ENCODE results near the gene FNBP1.
"Not testable (repeated sequence)": the region's sequence is repeated elsewhere in the genome, so short reads cannot be mapped to it uniquely, and the experiment has no call there.

The FNBP1 gene

GRCh38 chr9:129989740-129990139 is 53.2 kb downstream of the FNBP1 start:
- DNase-seq, result no peak

DNA sequence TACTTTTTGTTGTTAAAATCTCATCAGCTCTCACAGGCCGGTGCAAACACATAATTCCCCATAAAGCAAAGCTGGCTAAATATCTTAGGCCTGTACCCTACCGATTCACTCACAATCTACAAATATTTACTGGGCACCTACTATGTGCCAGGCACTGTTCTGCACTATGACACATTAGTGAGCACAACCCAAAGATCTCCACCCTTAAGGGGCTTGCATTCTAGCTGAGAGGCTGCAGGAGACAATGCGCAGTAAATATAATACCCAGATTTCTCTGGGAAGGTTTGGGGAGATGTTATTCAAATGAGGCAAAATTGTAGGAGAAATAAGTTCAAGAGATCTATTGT is 53.7 kb downstream of the FNBP1 start:
- no peak for DNase-seq

DNA sequence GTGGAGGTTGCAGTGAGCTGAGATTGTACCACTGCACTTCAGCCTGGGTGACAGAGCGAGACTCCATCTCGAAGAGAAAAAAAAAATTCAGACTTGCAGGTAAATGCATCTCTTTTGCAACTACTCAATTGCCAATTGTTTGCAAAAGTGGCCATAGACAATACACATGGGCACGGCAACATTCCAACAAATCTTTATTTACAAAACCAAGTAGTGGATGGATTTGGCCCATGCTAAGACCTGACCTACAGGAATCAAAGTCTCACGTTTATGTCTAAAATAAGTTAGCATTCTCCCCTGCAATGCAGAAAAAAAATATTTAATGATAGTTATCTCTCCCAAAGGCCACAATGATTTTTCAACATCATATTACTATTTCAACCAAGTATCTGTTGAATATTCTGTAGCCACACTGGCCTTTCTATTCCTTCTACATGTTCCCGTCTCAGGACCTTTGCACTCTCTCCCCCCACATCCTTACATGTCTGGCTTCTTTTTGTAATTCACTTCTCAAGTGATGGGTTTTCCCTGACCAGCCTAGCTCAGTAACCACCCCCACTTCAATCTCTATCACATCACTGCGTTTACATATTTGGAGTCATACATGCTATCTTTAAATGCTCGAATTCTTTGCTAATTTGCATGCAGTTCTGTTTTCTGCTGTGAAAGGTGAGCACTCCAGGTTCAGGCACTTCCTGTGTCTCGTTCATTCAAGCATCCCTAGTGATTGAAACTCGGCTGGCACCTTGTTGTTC is 54.2 kb downstream of the FNBP1 start:
- DNase-seq, result peak; percentile 29

GRCh38 chr9:129987941-129988340 is 55.0 kb downstream of the FNBP1 start:
- DNase-seq, result no peak

DNA sequence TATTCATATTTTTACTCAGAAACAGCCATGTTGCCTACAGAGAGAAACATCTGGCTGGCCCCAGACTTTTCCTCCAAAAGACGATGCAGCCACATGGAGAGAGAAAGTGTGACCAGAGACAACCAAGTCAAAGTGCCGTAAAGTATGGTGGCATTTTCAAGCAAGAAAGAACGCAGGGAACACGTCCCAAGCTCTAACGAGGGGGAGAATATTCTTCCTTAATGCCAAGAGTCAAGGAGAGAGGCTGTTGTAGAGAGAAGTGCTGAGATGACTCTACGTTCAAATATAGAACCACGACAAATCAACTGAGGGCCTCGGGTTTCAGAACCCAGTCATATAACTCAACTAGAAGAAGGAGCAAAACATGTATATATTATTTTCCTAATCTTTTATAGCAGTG is 55.9 kb downstream of the FNBP1 start:
- DNase-seq, result peak; percentile 68

- DNase-seq, result not testable (repeated sequence)
Measured at GRCh38 chr9:129984589-129984988, 58.4 kb downstream of the FNBP1 start.

- DNase-seq, result no peak
Measured at GRCh38 chr9:129983891-129984290, 59.1 kb downstream of the FNBP1 start.

GRCh38 chr9:129981180-129981907 is 61.6 kb downstream of the FNBP1 start:
- no peak for DNase-seq

DNA sequence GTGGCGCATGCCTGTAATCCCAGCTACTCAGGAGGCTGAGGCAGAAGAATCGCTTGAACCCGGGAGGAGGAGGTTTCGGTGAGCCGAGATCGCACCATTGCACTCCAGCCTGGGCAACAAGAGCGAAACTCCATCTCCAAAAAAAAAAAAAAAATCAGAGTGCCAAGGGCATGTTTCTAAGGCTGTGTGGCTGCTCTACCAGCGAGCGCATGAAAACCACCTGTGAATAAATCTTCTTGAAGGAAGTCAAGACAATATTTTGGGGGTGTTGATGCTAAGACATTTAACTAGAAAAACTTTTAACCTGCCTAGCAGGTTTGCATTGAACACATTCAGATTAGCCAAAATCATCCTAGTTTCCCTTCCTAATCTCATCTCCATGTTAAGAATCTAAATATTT is 62.8 kb downstream of the FNBP1 start:
- DNase-seq, result not testable (repeated sequence)

DNA sequence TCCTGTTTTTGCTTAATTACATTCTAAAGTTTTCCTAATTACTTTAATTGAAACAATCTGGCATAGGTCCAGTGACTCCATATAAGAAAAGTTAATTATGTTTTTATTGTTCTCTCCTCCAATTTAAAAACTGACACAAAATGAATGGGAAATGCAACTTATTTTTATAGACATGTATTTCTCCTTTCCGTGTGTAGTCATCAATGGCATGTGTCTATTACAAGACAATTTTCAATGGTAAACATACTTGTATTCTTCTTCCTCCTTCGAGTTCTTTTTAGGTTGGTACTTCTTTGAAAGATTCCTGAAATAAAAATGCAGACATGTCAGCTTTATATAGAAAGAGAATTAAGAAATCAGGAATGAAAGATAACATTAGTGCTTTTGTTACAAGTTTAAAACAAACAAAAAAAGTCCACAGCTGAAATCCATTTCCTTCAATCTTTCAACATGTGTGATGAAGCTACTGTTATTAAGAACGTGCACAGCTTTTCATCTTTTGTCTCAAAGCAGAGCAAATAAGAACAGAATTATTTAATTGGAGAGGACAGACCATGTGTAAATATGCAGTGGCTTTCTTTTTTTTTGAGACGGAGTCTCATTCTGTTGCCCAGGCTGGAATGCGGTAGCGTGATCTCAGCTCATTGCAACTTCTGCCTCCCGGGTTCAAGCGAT is 63.8 kb downstream of the FNBP1 start:
- no peak for DNase-seq

DNA sequence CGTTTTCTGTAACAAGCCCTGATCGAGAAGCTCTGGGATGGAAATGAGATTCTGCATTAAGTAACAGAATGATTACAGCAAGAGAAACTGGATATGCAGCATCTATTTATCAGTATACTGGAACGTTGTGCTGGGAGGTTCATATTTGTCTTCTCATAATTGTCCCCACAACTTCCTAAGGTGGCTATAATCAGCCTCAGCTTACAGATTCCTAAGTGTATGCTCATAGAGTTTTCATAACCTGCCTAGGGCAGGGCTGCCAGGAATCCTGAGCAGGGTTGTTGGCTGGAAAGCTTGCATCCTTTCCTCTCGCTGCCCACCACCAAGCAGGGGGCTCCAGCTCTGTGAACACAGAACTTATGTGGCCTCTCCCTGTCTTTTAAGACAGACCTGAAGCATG is 70.2 kb downstream of the FNBP1 start:
- no peak for DNase-seq

- no peak for DNase-seq
Measured at GRCh38 chr9:129968690-129969485, 74.1 kb downstream of the FNBP1 start.

DNA sequence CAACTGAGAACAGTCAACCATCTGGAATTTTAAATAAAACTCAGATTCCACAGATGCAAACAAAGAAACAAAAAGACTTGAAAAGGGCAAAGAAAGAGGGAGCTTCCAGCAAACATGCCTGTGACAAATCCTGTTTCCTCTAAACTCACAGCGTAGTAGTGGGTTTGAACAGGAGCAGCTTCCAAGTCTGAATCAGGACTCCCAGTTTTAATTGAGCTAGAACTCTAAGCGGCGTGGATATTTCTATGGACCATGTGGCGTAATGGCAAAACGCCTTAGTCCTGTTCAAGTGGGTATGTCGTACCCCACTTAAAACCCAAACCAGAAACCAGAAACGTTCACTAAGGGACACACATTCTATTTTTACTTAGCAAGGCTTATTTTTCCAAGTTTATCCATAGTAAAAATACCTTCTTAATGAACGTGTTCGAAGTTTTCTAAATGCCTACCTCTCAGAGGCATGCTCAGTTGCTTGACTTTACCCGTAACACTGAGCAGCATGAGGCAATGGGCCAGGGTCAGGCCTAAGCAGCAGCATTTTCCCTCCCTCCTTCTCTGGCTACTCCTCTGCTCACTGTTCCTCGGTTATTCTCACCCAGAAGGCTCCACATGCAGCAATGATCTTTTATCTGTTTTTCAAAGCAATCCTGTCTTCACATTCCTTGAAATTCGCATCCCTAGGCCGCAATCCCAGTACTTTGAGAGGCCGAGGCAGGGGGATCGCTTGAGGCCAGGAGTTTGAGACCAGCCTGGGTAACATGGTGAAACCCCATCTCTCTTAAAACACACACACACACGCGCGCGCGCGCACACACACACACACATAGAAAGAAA is 77.9 kb downstream of the FNBP1 start:
- DNase-seq, result no peak

DNA sequence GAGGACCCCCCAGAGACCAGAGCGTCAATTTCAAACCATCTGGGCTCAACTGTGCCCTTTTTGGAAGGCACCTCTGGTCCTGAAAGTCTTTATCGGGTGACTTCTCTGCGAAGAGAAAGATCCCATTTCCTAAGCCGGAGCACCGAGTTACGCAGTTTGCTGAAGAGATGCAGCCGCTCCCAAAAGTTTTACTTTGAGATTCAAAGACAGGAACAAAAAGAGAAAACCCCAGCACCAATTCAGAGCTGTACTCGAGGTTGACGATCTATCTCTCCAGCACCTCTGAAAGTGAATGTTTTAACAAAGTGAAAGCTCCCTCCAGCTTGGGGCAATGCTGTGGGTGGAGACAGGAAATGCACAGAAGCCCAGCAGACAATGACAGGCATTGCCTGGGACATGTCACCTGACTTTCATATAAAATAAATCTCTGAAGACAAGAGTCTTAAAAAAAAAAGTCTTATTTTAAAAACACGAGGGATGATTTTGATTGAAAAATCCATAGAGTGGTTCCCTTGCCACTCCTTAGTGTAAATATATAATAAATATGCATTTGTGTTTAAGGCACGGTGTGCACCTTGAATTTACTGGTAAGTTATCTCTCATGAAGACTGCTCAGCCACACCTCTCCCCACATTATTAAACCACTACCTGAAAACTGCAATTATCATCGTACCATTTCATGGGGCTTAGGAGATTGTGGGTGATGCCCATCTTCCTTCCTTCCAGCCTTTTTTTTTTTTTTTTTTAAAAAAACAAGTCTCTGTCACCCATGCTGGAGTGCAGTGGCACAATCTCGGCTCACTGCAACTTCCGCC is 79.9 kb downstream of the FNBP1 start:
- peak; percentile 87 for DNase-seq

DNA sequence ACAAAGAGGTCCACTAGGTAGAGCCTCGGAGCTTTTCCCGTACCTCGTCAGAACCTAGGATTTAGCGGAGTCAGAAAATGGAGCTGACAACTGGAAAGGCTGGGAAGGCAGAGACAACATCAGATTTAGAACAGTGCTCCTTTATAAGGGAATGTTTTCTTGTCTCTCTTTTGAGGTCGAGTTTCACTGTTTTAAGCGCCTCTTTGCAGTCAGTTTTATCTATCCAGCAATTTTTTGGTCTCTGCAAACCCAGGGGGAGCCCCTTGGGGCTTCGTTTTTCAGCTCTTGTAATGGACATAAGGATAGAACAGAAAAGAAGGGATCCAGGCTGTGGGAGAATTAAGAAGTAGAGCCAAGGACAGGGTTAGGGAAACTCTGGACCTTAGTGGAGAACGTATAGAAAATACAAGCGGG is 80.5 kb downstream of the FNBP1 start:
- DNase-seq, result no peak

DNA sequence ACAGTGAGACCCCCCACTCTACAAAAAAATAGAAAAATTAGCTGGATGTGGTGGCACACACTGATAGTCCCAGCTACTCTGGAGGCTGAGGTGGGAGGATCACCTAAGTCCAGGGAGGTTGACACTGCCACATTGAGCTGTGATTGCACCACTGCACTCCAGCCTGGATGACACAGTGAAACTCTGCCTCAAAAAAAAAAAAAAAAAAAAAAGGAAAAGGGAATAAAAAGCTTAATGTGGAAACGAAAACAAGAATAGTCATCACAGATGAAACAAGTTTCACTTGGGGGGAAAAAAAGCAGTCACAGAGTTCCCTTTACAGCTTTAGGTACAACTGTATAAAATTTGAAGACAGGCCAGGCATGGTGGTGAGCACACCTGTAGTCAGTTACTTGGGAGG is 84.2 kb downstream of the FNBP1 start:
- DNase-seq, result no peak

DNA sequence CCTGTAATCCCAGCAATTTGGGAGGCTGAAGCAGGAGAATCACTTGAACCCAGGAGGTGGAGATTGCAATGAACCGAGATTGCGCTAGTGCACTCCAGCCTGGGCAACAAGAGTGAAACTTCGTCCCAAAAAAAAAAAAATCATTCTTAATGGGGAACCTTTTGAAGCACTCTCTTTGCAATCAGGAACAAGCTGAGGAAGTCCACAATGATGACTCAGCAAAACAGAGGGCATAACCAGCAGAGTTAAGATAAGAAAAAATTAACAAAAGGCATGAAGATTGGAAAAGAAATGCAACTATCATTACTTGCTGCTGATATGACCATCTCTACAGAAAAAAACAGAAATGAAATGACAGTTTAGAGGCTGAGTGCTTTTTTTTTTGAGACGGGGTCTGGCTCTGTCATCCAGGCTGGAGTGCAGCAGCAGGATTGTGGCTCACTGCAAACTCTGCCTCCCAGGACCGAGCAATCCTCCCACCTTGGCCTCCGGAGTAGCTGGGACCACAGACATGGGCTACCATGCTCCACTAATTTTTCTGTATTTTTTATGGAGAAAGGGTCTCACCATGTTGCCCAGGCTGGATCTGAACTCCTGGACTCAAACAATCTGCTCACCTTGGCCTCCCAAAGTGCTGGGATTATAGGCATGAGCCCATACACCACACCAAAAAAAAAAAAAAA is 88.0 kb downstream of the FNBP1 start:
- DNase-seq, result no peak

- no peak for DNase-seq
Measured at GRCh38 chr9:129953736-129954135, 89.3 kb downstream of the FNBP1 start.

GRCh38 chr9:129952337-129952736 is 90.7 kb downstream of the FNBP1 start:
- DNase-seq, result no peak

GRCh38 chr9:129949821-129950220 is 93.2 kb downstream of the FNBP1 start:
- no peak for DNase-seq

DNA sequence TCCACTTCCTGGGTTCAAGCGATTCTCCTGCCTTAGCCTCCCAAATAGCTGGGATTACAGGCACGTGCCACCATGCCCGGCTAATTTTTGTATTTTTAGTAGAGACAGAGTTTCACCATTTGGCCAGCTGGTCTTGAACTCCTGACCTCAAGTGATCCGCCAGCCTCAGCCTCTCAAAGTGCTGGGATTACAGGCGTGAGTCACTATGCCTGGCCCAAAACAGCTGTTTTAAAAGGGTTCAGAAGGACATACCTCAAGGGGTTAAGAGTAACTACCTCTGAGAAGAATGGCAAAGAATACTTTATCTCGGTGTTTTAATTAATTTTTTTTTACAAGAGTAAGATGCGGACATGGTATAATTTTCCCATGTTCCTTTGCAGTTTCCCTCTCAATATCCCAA is 94.4 kb downstream of the FNBP1 start:
- DNase-seq, result not testable (repeated sequence)
